Lower leg skin (tissue), 3 donors: ENCODE measurements around the gene TIMM23B.
"Not testable (repeated sequence)": the region's sequence is repeated elsewhere in the genome, so short reads cannot be mapped to it uniquely, and the experiment has no call there.

Source experiments
- CTCF ChIP-seq, 3 donors: fragments of 450-650 bp; IDR thresholded peaks; one replicate each; pipeline ENCODE4 v1.5.1; 2016; ENCODE audit warnings: antibody characterized with exemption in 3 of 3, mild to moderate bottlenecking in 3 of 3, moderate library complexity in 2 of 3
- POLR2A ChIP-seq, 2 donors: fragments of 450-650 bp; IDR thresholded peaks; one replicate each; pipeline ENCODE4 v1.6.1; 2016 to 2017; ENCODE audit warnings: antibody characterized with exemption in 2 of 2, mild to moderate bottlenecking in 1 of 2, moderate library complexity in 1 of 2

GRCh38 chr10:49943607-49944006, 1.8 kb downstream of the TIMM23B start:
- TF ChIP-seq CTCF, POLR2A (IDR thresholded peaks at IDR 0.05): not testable (repeated sequence)
